HG03457 (cell line): ENCODE measurements around the gene CD4.
"Not testable (repeated sequence)": the region's sequence is repeated elsewhere in the genome, so short reads cannot be mapped to it uniquely, and the experiment has no call there.

Source experiments
- ATAC-seq: cut with Tn5 transposase; IDR thresholded peaks from one replicate; pipeline ENCODE4 v1.9.1; 2021; ENCODE audit warnings: moderate number of reproducible peaks; ENCODE audit not compliant: unreplicated experiment

Gene CD4

DNA sequence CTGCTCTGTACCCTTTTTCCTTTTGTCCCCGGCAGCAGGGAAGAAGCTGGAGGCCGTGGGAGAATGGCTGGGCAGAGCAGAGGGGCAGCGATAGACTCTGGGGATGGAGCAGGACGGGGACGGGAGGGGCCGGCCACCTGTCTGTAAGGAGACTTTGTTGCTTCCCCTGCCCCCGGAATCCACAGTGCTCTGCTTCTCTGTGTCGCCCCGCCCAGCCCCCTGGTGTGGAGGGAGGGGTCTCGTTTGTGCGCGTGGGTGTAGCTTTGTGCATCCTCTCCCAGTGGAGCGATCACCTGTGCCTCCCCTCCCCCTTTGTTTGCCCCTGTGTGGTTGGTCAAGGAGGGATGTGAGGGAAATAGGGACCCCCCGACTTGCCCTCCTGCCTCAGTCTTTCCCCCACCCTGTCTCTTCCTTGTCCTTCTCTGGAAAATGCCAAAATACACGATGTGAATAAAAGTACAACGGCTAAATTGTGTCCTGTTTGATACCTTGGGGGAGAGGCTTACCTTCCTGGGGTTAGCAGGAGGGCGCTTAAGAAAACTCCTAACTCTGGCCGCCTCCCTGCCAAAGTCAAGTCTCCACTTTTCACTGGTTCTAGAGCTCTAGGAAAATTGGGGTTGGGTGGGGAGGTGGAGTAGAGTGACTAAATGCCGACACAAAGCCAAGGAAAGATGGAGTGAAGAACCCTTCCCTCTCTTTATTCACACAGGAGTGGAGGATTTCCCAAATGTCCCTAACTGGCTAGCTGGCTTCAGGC is 77.0 kb downstream of the CD4 start:
- ATAC-seq, result no peak

DNA sequence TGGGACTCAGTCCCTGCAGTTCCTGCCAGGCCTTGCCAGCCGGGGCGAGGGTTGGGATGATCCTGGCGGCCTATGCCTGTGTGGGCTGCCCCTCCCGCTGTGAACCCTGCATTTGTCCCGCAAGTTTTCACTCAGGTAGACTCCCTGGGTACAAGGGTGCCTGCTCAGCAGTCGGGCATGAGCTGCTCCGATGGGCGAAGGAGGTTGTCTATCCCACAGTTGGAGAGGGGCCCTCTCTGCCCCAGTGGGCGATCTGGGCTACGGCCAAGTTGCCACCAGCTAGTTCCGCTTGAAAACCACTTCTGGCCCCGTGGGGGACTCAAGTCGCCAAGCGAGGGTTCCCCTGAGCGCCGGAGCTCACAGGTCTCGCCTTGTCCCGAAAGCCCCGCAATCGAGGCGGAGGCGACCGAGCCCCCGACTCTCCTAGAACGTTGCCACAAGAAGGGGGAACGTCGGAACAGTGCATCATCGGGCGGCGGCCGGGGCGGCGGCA is 77.6 kb downstream of the CD4 start:
- no peak for ATAC-seq

GRCh38 chr12:6867413-6868210 is 78.3 kb downstream of the CD4 start, which contains the start of gene TPI1:
TSS of gene TPI1 (plus strand) at chr12:6867531. CDS start at chr12:6867567, 36 bp downstream.
- no peak for ATAC-seq

- no peak for ATAC-seq
Observed at GRCh38 chr12:6868211-6869048, 79.1 kb downstream of the CD4 start.

GRCh38 chr12:6869049-6870021 is 80.0 kb downstream of the CD4 start:
- ATAC-seq, result no peak

DNA sequence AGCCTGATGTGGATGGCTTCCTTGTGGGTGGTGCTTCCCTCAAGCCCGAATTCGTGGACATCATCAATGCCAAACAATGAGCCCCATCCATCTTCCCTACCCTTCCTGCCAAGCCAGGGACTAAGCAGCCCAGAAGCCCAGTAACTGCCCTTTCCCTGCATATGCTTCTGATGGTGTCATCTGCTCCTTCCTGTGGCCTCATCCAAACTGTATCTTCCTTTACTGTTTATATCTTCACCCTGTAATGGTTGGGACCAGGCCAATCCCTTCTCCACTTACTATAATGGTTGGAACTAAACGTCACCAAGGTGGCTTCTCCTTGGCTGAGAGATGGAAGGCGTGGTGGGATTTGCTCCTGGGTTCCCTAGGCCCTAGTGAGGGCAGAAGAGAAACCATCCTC is 81.0 kb downstream of the CD4 start:
- not testable (repeated sequence) for ATAC-seq
